CD14-positive monocyte (primary cell): Measurements from ENCODE around the gene NENF. TPM values are rescaled to one million over a fixed set of nuclear protein-coding genes. Genes with fewer than 3 reads are reported as not detected.

ENCODE experiments used
- DNase-seq, 3 donors: peaks; one replicate each; pipeline ENCODE4 v3.0.0-alpha.2; 2011 to 2022
- H2AFZ ChIP-seq: 2 replicates; pipeline ENCODE4 v1.6.0; 2012; ENCODE audit warnings: mild to moderate bottlenecking, low read depth, low read length, inconsistent platforms; ENCODE audit not compliant: insufficient read depth, poor library complexity, severe bottlenecking
- H3K27ac ChIP-seq, 2 donors: 1 replicate in 1 of 2; 2 replicates in 1 of 2; pipeline ENCODE4 v1.5.1; 2012 to 2013; ENCODE audit warnings: low read length in 2 of 2, control low read depth in 1 of 2, inconsistent platforms in 1 of 2, low read depth in 1 of 2, mild to moderate bottlenecking in 1 of 2
- H3K27me3 ChIP-seq, 2 donors: one replicate each; pipeline versions ENCODE4 v1.6.0 to v1.6.1; 2011 to 2013; ENCODE audit warnings: low read length in 2 of 2; ENCODE audit not compliant: control insufficient read depth in 2 of 2, insufficient read depth in 2 of 2
- H3K36me3 ChIP-seq, 2 donors: replicated peaks in 1 of 2; 1 replicate in 1 of 2; 2 replicates in 1 of 2; pipeline versions ENCODE4 v1.5.1 to v1.6.1; 2012 to 2013; ENCODE audit warnings: low read length in 2 of 2, control low read depth in 1 of 2, inconsistent platforms in 1 of 2, mild to moderate bottlenecking in 1 of 2; ENCODE audit not compliant: insufficient read depth in 2 of 2, control insufficient read depth in 1 of 2
- H3K4me1 ChIP-seq, 2 donors: 1 replicate in 1 of 2; 2 replicates in 1 of 2; pipeline versions ENCODE4 v1.5.1 to v1.6.1; 2012 to 2013; ENCODE audit warnings: low read length in 2 of 2, control low read depth in 1 of 2, inconsistent platforms in 1 of 2, mild to moderate bottlenecking in 1 of 2, moderate library complexity in 1 of 2; ENCODE audit not compliant: insufficient read depth in 2 of 2, control insufficient read depth in 1 of 2
- H3K4me2 ChIP-seq: replicated peaks from 2 replicates; pipeline ENCODE3; 2012; ENCODE audit warnings: low read length, moderate library complexity, mild to moderate bottlenecking; ENCODE audit not compliant: poor library complexity, severe bottlenecking; ENCODE audit errors: extremely low read depth
- H3K4me3 ChIP-seq, 3 experiments: fragments of 200-600 bp in 1 of 3; sonication (generic) in 1 of 3; replicated peaks in 1 of 3; 1 replicate in 2 of 3; 2 replicates in 1 of 3; pipeline ENCODE4 v1.5.1; 2011 to 2013; ENCODE audit warnings: low read length in 3 of 3, mild to moderate bottlenecking in 3 of 3, control low read depth in 2 of 3, low read depth in 2 of 3, inconsistent platforms in 1 of 3, moderate library complexity in 1 of 3
- H3K79me2 ChIP-seq: 2 replicates; pipeline ENCODE4 v1.6.0; 2012; ENCODE audit warnings: mild to moderate bottlenecking, control low read depth, inconsistent platforms, low read length, moderate library complexity; ENCODE audit not compliant: insufficient read depth
- H3K9ac ChIP-seq: 2 replicates; pipeline ENCODE4 v1.6.0; 2017; ENCODE audit warnings: low read length, mild to moderate bottlenecking; ENCODE audit not compliant: insufficient read depth, poor library complexity, severe bottlenecking
- H3K9me3 ChIP-seq, 2 donors: replicated peaks in 1 of 2; 1 replicate in 1 of 2; 2 replicates in 1 of 2; pipeline versions ENCODE4 v1.5.1 to v1.6.1; 2012 to 2013; ENCODE audit warnings: low read length in 2 of 2, control low read depth in 1 of 2; ENCODE audit not compliant: control insufficient read depth in 1 of 2, insufficient read depth in 1 of 2
- H4K20me1 ChIP-seq: 2 replicates; pipeline ENCODE4 v1.6.0; 2012; ENCODE audit warnings: mild to moderate bottlenecking, low read length, control low read depth, moderate library complexity; ENCODE audit not compliant: insufficient read depth
- H3K27ac Mint-ChIP-seq, 7 donors: one replicate each; pipeline ENCODE4 v1.8.0; 2020; ENCODE audit warnings: mild to moderate bottlenecking in 7 of 7, mixed read lengths in 7 of 7, moderate library complexity in 6 of 7, inconsistent platforms in 2 of 7
- H3K27me3 Mint-ChIP-seq, 3 donors: one replicate each; pipeline ENCODE4 v1.8.0; 2021 to 2022; ENCODE audit warnings: low read depth in 3 of 3, mild to moderate bottlenecking in 3 of 3, mixed read lengths in 3 of 3, moderate library complexity in 3 of 3, inconsistent platforms in 1 of 3
- H3K36me3 Mint-ChIP-seq, 2 donors: one replicate each; pipeline ENCODE4 v1.8.0; 2020; ENCODE audit warnings: mixed read lengths in 2 of 2, inconsistent platforms in 1 of 2, mild to moderate bottlenecking in 1 of 2
- H3K4me1 Mint-ChIP-seq: one replicate; pipeline ENCODE4 v1.8.0; 2020; ENCODE audit warnings: mild to moderate bottlenecking, mixed read lengths
- H3K4me3 Mint-ChIP-seq, 2 donors: one replicate each; pipeline ENCODE4 v1.8.0; 2020; ENCODE audit warnings: mild to moderate bottlenecking in 2 of 2, mixed read lengths in 2 of 2, moderate library complexity in 1 of 2
- H3K9me3 Mint-ChIP-seq, 7 donors: one replicate each; pipeline ENCODE4 v1.8.0; 2020 to 2022; ENCODE audit warnings: mixed read lengths in 7 of 7, mild to moderate bottlenecking in 6 of 7, moderate library complexity in 6 of 7, inconsistent platforms in 2 of 7
- WGBS: methylation state at CpG from one replicate; pipeline ENCODE4 v1.1.5; 2013; ENCODE audit warnings: missing lambda C conversion rate; ENCODE audit not compliant: insufficient coverage; 5-methylcytosine and 5-hydroxymethylcytosine counted together
- intact Hi-C, 2 donors: fragments of 100-400 bp; cut with micrococcal nuclease; formaldehyde crosslinking; loops; one replicate each; pipeline versions ENCODE4 v1.15.0 to v1.15.1; 2023
- polyA plus RNA-seq, 3 donors: library from polyadenylated mRNA; depleted of rRNA in 1 of 3; unstranded in 2 of 3; stranded (reverse) in 1 of 3; fragments of 300-500 nt in 2 of 3; fragments of >200 nt in 1 of 3; fragmentation: Illumina TruSeq in 2 of 3; gene quantifications; 1 replicate in 2 of 3; 2 replicates in 1 of 3; pipeline ENCODE4 v1.2.3, GENCODE V29; 2012 to 2021
- TF ChIP-seq, protein P1 (sequence below): fragments of 200-600 bp; IDR thresholded peaks from one replicate; pipeline ENCODE4 v1.8.0; 2022; ENCODE audit warnings: antibody characterized with exemption, mild to moderate bottlenecking

Gene NENF
- polyA plus RNA-seq, 3 donors, result 9.7 to 56.4 (median 42.3) TPM

DNA sequence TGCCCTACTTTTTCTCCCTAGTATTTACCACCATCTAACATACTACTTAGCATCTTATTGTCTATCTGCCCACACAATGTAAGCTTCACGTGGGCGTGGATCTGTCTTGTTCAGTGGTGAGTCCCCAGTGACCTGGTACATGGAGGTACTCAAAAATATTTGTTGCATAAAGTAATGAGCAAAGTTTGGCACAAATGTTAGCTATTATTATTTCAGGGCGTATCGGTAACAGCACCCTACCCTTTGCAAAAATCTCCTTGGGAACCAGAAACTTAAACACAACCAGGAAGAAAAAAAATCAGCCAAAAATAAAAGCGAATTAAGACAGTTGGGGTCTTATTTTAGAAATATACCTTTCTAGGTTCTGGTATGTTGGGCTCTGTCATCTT is 454 bp upstream of the NENF start:
- H3K4me1 ChIP-seq, result peaks cover 11 to 19% of the 10 kb centered on the region in 2 donors
- no peaks in the 10 kb centered on the region for H3K36me3 ChIP-seq
- peak overlapping the region; percentile 74 for H3K9ac ChIP-seq
- no CpG with 5 or more reads among the region's 5 CpGs for WGBS
- Mint-ChIP-seq H3K36me3 (peaks cover 0 to 2% of the 10 kb centered on the region in 2 donors), H3K4me3 (peak overlapping the region; percentile 72 to 78), H3K27ac (peak overlapping the region in 2 of 7 donors; percentile 48 to 60), H3K4me1 (peaks cover 27% of the 10 kb centered on the region), H3K9me3 (no peaks in the 10 kb centered on the region), H3K27me3 (peaks cover 0 to 2% (median 0%) of the 10 kb centered on the region in 3 donors)
- H3K27ac ChIP-seq, result no peak overlapping the region
- peak overlapping the region; percentile 91 for H2AFZ ChIP-seq
- no peaks in the 10 kb centered on the region for H3K9me3 ChIP-seq
- peak overlapping the region; percentile 26 to 81 (median 69) for H3K4me3 ChIP-seq
- H3K27me3 ChIP-seq, result no peaks in the 10 kb centered on the region
- DNase-seq, result no peak
- TF ChIP-seq, protein P1, sequence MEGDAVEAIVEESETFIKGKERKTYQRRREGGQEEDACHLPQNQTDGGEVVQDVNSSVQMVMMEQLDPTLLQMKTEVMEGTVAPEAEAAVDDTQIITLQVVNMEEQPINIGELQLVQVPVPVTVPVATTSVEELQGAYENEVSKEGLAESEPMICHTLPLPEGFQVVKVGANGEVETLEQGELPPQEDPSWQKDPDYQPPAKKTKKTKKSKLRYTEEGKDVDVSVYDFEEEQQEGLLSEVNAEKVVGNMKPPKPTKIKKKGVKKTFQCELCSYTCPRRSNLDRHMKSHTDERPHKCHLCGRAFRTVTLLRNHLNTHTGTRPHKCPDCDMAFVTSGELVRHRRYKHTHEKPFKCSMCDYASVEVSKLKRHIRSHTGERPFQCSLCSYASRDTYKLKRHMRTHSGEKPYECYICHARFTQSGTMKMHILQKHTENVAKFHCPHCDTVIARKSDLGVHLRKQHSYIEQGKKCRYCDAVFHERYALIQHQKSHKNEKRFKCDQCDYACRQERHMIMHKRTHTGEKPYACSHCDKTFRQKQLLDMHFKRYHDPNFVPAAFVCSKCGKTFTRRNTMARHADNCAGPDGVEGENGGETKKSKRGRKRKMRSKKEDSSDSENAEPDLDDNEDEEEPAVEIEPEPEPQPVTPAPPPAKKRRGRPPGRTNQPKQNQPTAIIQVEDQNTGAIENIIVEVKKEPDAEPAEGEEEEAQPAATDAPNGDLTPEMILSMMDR, result no peak
- H4K20me1 ChIP-seq, result no peaks in the 10 kb centered on the region
- H3K4me2 ChIP-seq, result peak overlapping the region; percentile 90
- peaks cover 11% of the 10 kb centered on the region for H3K79me2 ChIP-seq
- intact Hi-C loops, result no loop called here

DNA sequence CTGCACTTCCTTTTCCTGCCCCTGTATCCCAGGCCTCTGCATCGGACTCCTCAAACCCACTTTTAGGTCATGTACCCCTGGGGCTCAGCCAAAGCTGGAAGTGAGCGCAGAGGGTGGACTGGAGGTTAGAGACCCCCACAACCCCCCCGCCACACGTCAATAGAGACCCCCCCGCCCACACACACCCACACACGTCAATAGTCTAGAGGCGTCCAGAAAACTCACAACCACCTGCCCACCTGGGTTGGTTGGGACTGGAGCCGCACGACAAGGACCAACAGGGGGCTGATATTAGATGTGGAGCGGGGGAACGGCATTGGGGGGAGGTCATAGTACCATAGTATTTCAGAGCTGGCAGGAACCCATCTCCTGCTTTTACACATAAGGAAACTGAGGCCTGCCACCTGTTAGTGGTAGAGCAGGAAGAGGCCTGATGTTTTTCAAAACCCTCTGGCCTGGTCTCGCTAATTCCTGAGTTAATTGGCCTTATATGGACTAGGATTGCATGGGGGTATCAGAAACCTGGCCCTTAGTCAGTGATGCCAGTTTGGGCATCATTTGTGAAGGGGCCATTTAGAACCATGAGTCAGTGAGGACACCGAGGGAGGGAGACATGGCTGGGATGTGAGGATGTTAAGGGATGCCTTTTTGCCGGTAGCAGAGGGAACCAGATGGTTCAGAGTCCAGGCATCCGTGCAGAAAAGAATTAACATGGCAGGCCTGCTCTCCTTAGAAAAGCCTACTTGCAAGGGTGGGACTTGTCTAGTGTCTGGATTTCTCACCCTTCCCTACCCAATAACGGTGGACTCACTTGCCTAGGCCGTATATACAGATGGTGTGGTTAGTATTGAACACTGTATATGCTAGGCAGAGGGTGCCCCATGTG is 1.1 kb downstream of the NENF start:
- Histone ChIP-seq H3K4me2 (peak overlapping the region; percentile 90), H3K79me2 (peaks cover 11% of the 10 kb centered on the region), H3K9me3 (no peaks in the 10 kb centered on the region), H3K9ac (peak overlapping the region; percentile 74), H3K36me3 (no peaks in the 10 kb centered on the region), H3K27me3 (no peaks in the 10 kb centered on the region), H3K27ac (no peak overlapping the region), H2AFZ (peak overlapping the region; percentile 91), H3K4me3 (peak overlapping the region; percentile 29 to 81 (median 69)), H4K20me1 (no peaks in the 10 kb centered on the region), H3K4me1 (peaks cover 11 to 19% of the 10 kb centered on the region in 2 donors)
- 100% methylated on average over 4 of the region's 17 CpGs for WGBS
- H3K4me1 Mint-ChIP-seq, result peaks cover 22% of the 10 kb centered on the region
- intact Hi-C loops, result no loop called here
- peak overlapping the region; percentile 77 to 89 for H3K4me3 Mint-ChIP-seq
- DNase-seq, result no peak
- no peaks in the 10 kb centered on the region for H3K27me3 Mint-ChIP-seq
- H3K9me3 Mint-ChIP-seq, result no peaks in the 10 kb centered on the region
- peaks cover 0 to 2% of the 10 kb centered on the region in 2 donors for H3K36me3 Mint-ChIP-seq
- peak overlapping the region in 2 of 7 donors; percentile 30 to 52 for H3K27ac Mint-ChIP-seq
- TF ChIP-seq, protein P1, result no peak
